Cerebellar cortex (tissue), 1 donor: ENCODE measurements around the gene PLOD2.
A peak's percentile ranks its signal among the peaks of the same experiment; 100 is the strongest.

Source experiments
- DNase-seq: peaks from one replicate; pipeline ENCODE4 v3.0.0-alpha.2; 2015; ENCODE audit warnings: low spot score

PLOD2 gene

GRCh38 chr3:146160964-146161662 lies at the start of gene PLOD2:
TSS of gene PLOD2 (minus strand) at chr3:146161184. CDS start at chr3:146160989, 195 bp downstream.
- peak; percentile 31 for DNase-seq

GRCh38 chr3:146209371-146209770 lies 48.4 kb upstream of the PLOD2 start:
- no peak for DNase-seq

- no peak for DNase-seq
Observed at GRCh38 chr3:146203776-146204175, 42.8 kb upstream of the PLOD2 start.

- no peak for DNase-seq
Observed at GRCh38 chr3:146200461-146201220, 39.7 kb upstream of the PLOD2 start.

- DNase-seq: no peak
Observed at GRCh38 chr3:146199762-146200161, 38.8 kb upstream of the PLOD2 start.

- DNase-seq: no peak
Observed at GRCh38 chr3:146196789-146197188, 35.8 kb upstream of the PLOD2 start.

GRCh38 chr3:146195605-146196004 lies 34.6 kb upstream of the PLOD2 start:
- DNase-seq: no peak

GRCh38 chr3:146195030-146195429 lies 34.0 kb upstream of the PLOD2 start:
- DNase-seq: no peak

GRCh38 chr3:146191051-146191450 lies 30.1 kb upstream of the PLOD2 start:
- DNase-seq: no peak

GRCh38 chr3:146189519-146190173 lies 28.7 kb upstream of the PLOD2 start:
- DNase-seq: peak; percentile 69

GRCh38 chr3:146187334-146187950 lies 26.5 kb upstream of the PLOD2 start:
- peak; percentile 28 for DNase-seq

- DNase-seq: no peak
Observed at GRCh38 chr3:146184241-146185015, 23.4 kb upstream of the PLOD2 start.

- DNase-seq: no peak
Observed at GRCh38 chr3:146181216-146181615, 20.2 kb upstream of the PLOD2 start.

- DNase-seq: no peak
Observed at GRCh38 chr3:146180376-146180775, 19.4 kb upstream of the PLOD2 start.

- no peak for DNase-seq
Observed at GRCh38 chr3:146178006-146178689, 17.2 kb upstream of the PLOD2 start.

GRCh38 chr3:146177519-146177918 lies 16.5 kb upstream of the PLOD2 start:
- DNase-seq: no peak

- no peak for DNase-seq
Observed at GRCh38 chr3:146177072-146177471, 16.1 kb upstream of the PLOD2 start.

- DNase-seq: no peak
Observed at GRCh38 chr3:146172586-146172985, 11.6 kb upstream of the PLOD2 start.

- no peak for DNase-seq
Observed at GRCh38 chr3:146170591-146170990, 9.6 kb upstream of the PLOD2 start.

- DNase-seq: no peak
Observed at GRCh38 chr3:146169891-146170290, 8.9 kb upstream of the PLOD2 start.

- no peak for DNase-seq
Observed at GRCh38 chr3:146166826-146167225, 5.8 kb upstream of the PLOD2 start.
